Spinal cord (tissue), 10 donors: ENCODE measurements around the gene BFSP2. TPM values are rescaled to one million over a fixed set of nuclear protein-coding genes. Genes with fewer than 3 reads are reported as not detected.
"Not testable (repeated sequence)": the region's sequence is repeated elsewhere in the genome, so short reads cannot be mapped to it uniquely, and the experiment has no call there.

Experiments
- DNase-seq, 6 donors: peaks; one replicate each; pipeline versions ENCODE4 v3.0.0 to v3.0.0-alpha.2; 2013 to 2015; ENCODE audit warnings: low spot score in 6 of 6, low read depth in 4 of 6
- H3K27ac ChIP-seq: one replicate; pipeline ENCODE4 v1.5.1; 2013; ENCODE audit warnings: low read depth, low read length, control low read depth
- H3K27me3 ChIP-seq: one replicate; pipeline ENCODE4 v1.6.1; 2013; ENCODE audit warnings: low read length; ENCODE audit not compliant: control insufficient read depth, insufficient read depth
- H3K36me3 ChIP-seq: one replicate; pipeline ENCODE4 v1.6.1; 2013; ENCODE audit warnings: low read length; ENCODE audit not compliant: control insufficient read depth, insufficient read depth
- H3K4me1 ChIP-seq: one replicate; pipeline ENCODE4 v1.6.1; 2013; ENCODE audit warnings: low read length; ENCODE audit not compliant: control insufficient read depth, insufficient read depth
- H3K4me3 ChIP-seq: one replicate; pipeline ENCODE4 v1.5.1; 2013; ENCODE audit warnings: low read depth, low read length, control low read depth
- H3K9me3 ChIP-seq: one replicate; pipeline ENCODE4 v1.6.1; 2013; ENCODE audit warnings: low read length; ENCODE audit not compliant: control insufficient read depth, insufficient read depth
- WGBS: methylation state at CpG from one replicate; pipeline ENCODE4 v1.1.5; 2013; ENCODE audit warnings: missing lambda C conversion rate; ENCODE audit not compliant: insufficient coverage; 5-methylcytosine and 5-hydroxymethylcytosine counted together
- polyA plus RNA-seq, 2 donors: library from polyadenylated mRNA; unstranded; fragments of 120-200 nt; gene quantifications; one replicate each; pipeline ENCODE4 v1.2.1, GENCODE V29; 2013; ENCODE audit not compliant: insufficient read length in 2 of 2
- total RNA-seq, 2 donors: library from RNA; depleted of rRNA in 1 of 2; stranded (reverse); fragments of 120-200 nt in 1 of 2; fragments of >200 nt in 1 of 2; gene quantifications; one replicate each; pipeline versions ENCODE4 v1.2.3 to v1.2.4, GENCODE V29; 2013 to 2014
- donor health status: healthy.

BFSP2 gene
- total and polyA plus RNA-seq, 4 donors, result 1.0 TPM; not detected in 3

DNA sequence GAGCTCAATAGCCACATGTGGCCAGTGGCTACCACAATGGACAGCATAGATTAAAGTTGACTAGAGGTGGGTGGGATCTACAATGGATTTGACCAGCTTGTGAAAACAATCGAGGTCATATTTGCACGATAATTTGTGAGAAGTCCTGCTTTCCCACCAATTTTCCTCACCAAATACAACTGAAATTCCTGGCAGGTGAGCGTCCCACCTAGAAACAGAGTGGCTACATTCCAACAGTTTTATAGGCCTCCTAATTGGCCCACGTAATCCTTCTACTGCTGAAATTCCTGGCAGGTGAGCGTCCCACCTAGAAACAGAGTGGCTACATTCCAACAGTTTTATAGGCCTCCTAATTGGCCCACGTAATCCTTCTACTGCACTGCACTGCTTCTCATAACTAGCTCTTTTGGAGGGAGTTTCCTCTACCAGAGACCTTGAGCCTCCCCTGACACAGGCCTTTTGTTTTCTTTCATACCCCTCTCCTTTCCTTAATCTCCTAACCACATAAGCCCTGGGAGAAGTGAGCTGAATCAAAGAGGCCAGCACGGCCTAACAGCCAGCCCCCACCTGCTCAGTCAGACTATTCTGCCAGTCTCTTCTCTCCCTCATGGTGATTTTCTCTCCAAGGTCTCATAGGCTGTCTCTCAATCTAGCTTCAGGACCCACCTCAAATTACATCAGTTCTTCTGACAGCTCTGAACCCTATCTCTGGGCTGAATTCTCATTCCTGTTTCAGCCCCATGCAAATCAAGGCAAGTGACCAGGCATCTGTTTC is 80.2 kb downstream of the BFSP2 start:
- H3K4me1 ChIP-seq, result peaks cover 8% of the 10 kb centered on the region
- no peak overlapping the region for H3K4me3 ChIP-seq
- no peak for DNase-seq
- no peak overlapping the region for H3K27ac ChIP-seq
- no peaks in the 10 kb centered on the region for H3K9me3 ChIP-seq
- H3K36me3 ChIP-seq, result no peaks in the 10 kb centered on the region
- 74% methylated on average over 5 of the region's 7 CpGs for WGBS
- peaks cover 3% of the 10 kb centered on the region for H3K27me3 ChIP-seq

GRCh38 chr3:133482474-133482873 is 82.6 kb downstream of the BFSP2 start:
- WGBS, result no CpG with 5 or more reads among the region's 5 CpGs
- not testable (repeated sequence) for H3K4me3 ChIP-seq, H3K4me1 ChIP-seq, H3K27ac ChIP-seq, H3K27me3 ChIP-seq, H3K9me3 ChIP-seq, DNase-seq, H3K36me3 ChIP-seq

GRCh38 chr3:133486658-133487057 is 86.8 kb downstream of the BFSP2 start:
- Histone ChIP-seq H3K36me3 (no peaks in the 10 kb centered on the region), H3K27me3 (no peaks in the 10 kb centered on the region), H3K4me1 (no peaks in the 10 kb centered on the region), H3K9me3 (peaks cover 6% of the 10 kb centered on the region), H3K4me3 (no peak overlapping the region), H3K27ac (no peak overlapping the region)
- 100% methylated on average over 3 of the region's 5 CpGs for WGBS
- DNase-seq, result no peak

GRCh38 chr3:133487204-133487603 is 87.3 kb downstream of the BFSP2 start:
- no peak overlapping the region for H3K27ac ChIP-seq
- H3K9me3 ChIP-seq, result peaks cover 6% of the 10 kb centered on the region
- H3K4me3 ChIP-seq, result no peak overlapping the region
- no peaks in the 10 kb centered on the region for H3K27me3 ChIP-seq
- WGBS, result 96% methylated on average over 4 of the region's 4 CpGs
- no peaks in the 10 kb centered on the region for H3K36me3 ChIP-seq
- DNase-seq, result no peak
- no peaks in the 10 kb centered on the region for H3K4me1 ChIP-seq

GRCh38 chr3:133487920-133488540 is 88.2 kb downstream of the BFSP2 start:
- Histone ChIP-seq H3K4me1 (no peaks in the 10 kb centered on the region), H3K36me3 (no peaks in the 10 kb centered on the region), H3K27me3 (no peaks in the 10 kb centered on the region), H3K4me3 (no peak overlapping the region), H3K27ac (no peak overlapping the region), H3K9me3 (peaks cover 6% of the 10 kb centered on the region)
- WGBS, result 100% methylated on average over 1 of the region's 1 CpG
- no peak for DNase-seq

DNA sequence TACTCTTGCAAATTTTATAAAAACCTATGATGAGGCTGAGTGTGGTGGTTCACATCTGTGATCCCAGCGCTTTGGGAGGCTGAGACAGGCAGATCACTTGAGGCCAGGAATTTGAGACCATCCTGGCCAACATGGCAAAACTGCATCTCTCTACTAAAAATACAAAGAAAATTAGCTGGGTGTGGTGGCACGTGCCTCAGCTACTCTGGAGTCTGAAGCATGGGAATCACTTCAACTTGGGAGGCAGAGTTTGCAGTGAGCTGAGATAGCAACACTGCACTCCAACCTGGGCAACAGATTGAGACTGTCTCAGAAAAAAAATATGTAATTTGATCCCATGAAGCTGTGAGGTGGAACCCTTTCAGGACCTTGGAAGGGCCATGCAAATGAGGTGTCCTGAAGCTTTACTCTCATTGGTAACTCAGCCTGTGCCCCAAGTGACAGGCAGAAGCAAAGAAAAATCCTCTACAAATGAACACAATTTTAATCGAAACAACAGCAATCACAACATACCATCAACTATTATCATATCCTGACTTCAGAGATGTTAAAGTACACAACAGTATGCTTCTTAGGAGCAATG is 89.0 kb downstream of the BFSP2 start:
- WGBS, result 29% methylated on average over 1 of the region's 3 CpGs
- no peak overlapping the region for H3K27ac ChIP-seq
- H3K9me3 ChIP-seq, result peaks cover 6% of the 10 kb centered on the region
- H3K27me3 ChIP-seq, result no peaks in the 10 kb centered on the region
- DNase-seq, result no peak
- H3K36me3 ChIP-seq, result no peaks in the 10 kb centered on the region
- H3K4me3 ChIP-seq, result no peak overlapping the region
- H3K4me1 ChIP-seq, result no peaks in the 10 kb centered on the region

DNA sequence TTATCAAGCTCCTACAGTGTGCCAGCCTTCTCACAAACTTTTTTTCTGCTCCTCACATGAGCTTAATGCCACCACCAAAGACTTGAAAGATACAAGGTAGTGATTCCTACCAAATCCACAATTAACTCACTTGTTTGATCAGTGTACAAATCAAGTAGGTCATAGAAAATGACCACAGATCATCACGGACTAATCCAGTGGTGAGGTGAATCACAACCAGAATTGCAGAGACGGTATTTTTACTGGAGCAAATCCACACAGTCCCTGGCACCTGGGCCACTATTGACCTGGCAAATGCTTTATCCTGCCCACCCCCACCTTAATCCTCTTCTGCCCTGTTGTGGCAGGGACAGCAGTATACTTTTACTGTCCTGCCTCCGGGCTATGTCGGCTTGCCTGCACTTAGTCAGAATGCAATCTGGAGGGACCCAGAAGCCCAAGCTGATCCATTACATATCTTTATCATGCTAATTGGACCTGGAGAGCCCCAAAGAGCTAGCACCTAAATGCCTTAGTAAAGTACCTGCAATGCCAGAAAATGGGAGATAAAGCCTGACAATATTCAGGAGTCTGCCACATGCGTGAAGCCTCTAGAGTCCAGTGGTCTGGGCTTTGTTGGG is 89.7 kb downstream of the BFSP2 start:
- no peak overlapping the region for H3K27ac ChIP-seq
- peaks cover 6% of the 10 kb centered on the region for H3K9me3 ChIP-seq
- 85% methylated on average over 4 of the region's 5 CpGs for WGBS
- H3K4me1 ChIP-seq, result no peaks in the 10 kb centered on the region
- DNase-seq, result no peak
- no peaks in the 10 kb centered on the region for H3K27me3 ChIP-seq
- H3K36me3 ChIP-seq, result no peaks in the 10 kb centered on the region
- H3K4me3 ChIP-seq, result no peak overlapping the region

GRCh38 chr3:133490468-133491351 is 90.9 kb downstream of the BFSP2 start:
- no peak for DNase-seq
- H3K27me3 ChIP-seq, result no peaks in the 10 kb centered on the region
- H3K36me3 ChIP-seq, result no peaks in the 10 kb centered on the region
- H3K9me3 ChIP-seq, result peaks cover 6% of the 10 kb centered on the region
- no peaks in the 10 kb centered on the region for H3K4me1 ChIP-seq
- H3K4me3 ChIP-seq, result no peak overlapping the region
- no peak overlapping the region for H3K27ac ChIP-seq
- WGBS, result 90% methylated on average over 10 of the region's 12 CpGs

DNA sequence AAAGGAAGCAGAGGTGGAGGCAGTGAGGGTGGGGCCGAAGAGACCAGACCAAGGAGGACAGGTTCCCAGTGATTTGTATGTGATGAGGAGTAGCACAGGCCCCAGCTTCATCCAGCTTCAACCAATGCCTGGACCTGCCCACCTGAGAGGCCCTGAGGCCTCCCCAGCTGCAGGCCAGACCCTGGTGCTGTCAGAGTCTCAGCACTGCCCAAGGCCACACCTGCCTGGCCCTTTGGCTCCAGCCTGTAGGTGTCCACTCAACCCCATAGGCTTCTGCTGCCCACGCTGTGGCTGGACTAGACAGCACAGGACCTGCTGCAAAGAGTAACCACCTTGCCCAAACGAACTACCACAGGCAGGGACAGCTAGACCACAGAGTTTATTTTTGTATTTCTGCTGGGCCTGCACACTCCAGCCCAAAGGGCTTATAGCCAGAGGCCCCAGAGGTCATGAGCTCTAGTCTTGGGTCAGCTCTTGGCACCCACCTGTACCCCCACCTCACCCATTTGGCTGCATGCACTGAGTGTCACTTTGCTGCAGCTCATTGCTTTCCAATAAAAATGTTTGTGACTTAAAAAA is 91.7 kb downstream of the BFSP2 start:
- H3K36me3 ChIP-seq, result no peaks in the 10 kb centered on the region
- WGBS, result 96% methylated on average over 2 of the region's 3 CpGs
- H3K27ac ChIP-seq, result no peak overlapping the region

More for the DNA sequence above, 91.7 kb downstream of the BFSP2 start:
- no peak overlapping the region for H3K4me3 ChIP-seq
- no peak for DNase-seq
- H3K9me3 ChIP-seq, result peaks cover 6% of the 10 kb centered on the region
- H3K27me3 ChIP-seq, result no peaks in the 10 kb centered on the region
- no peaks in the 10 kb centered on the region for H3K4me1 ChIP-seq
